ENCODE measurements around the gene ODF2L.

ODF2L gene, protein sequence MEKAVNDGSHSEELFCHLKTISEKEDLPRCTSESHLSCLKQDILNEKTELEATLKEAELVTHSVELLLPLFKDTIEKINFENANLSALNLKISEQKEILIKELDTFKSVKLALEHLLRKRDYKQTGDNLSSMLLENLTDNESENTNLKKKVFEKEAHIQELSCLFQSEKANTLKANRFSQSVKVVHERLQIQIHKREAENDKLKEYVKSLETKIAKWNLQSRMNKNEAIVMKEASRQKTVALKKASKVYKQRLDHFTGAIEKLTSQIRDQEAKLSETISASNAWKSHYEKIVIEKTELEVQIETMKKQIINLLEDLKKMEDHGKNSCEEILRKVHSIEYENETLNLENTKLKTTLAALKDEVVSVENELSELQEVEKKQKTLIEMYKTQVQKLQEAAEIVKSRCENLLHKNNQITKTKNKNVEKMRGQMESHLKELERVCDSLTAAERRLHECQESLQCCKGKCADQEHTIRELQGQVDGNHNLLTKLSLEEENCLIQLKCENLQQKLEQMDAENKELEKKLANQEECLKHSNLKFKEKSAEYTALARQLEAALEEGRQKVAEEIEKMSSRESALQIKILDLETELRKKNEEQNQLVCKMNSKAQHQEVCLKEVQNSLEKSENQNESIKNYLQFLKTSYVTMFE

DNA sequence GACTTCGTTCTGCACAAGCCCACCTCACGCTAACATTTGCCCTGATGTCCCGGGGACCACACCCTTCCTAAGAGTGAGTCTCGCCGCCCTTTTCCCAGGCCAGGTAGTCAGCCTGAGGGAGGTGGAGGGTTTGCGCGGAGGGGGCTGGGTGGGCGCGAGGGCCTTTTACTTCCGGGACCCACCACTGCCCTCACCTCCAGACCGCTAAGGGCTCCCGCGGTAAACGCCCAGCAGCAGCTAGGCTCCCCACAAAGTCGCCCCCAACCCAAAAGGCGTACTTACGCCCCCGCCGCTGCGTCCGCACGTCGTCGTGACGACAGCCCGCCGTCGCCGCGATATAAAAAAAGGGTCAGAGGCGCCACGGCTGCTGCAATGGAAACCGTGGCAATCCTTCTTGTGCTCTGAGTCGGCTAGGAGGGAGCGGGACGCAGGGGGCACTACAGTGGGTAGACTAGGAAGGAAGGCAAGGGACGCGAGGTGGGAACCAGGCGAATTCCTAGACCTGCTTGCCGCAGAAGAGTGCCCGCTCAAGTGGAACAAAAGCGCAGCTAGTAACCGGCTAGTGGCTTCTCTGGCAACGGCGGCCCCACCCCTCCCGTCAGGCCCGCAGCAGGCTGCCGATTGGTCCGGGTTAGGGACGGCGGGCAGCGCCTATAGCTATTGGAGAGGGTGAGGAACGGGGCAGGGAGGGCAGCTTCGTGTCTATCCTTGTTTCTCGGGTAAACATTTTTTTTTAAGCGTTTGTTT, at the start of gene ODF2L:
Gene ODF2L, minus strand, starts transcription at position 573 of the 747 bp plus-strand sequence. CDS start 9,296 bp downstream, outside the sequence.
- peak; percentile 89 for DNase-seq

DNA sequence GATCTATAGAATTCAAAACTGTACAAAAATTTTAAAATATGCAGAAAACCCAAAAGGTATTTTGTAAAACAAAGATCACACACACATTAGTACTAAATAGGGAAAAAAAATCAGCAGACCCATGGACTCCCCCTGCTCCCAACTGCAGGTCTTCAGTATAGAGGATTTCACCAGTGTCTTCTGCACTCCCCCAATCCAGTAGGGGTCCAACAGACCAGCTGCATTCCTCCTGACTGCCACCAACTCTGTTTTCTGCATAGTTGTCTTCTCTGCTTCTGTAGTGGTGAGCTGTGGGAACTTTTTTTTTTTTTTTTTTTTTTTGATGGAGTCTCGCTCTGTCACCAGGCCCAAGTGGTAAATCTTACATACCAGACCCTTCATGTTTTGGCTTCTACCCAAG, 49.8 kb upstream of the ODF2L start:
- DNase-seq: no peak

DNA sequence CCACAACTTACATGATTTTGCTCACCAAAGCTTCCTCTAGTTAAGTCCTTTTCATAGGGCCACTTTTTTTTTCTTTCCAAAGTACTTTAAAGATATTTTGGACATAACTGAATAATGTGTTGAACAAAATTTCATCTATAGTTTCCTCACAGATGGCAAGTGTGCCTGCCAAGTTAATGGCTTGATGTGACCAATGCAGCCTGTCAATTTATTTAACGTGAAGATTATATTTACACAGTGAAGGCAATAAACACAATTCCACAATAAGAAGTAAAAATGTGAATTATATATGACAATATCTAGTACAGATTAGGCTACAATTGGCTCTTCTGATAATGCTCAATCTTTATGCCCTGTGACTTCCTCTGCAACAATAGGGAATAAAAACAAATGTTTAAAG, 45.9 kb upstream of the ODF2L start:
- DNase-seq: no peak

DNA sequence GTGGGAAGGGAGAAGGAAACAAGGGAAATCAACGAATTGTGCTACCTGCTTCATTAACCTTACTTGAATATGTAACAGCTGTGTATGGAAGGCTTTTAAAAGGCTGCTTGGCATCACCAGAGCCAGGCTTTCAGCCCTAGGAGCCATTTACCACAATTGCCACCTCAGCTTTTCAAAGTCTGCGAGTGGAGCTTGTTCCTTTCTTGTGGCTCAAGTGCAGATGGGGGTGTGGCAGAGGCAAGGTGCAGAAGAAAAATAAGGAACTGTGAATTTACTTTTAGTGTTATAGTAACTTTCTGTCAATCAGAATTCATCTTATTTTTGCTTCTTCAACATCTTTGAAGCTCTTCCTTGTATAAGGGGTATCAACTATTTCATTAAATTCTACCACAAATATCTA, 45.5 kb upstream of the ODF2L start:
- no peak for DNase-seq

DNA sequence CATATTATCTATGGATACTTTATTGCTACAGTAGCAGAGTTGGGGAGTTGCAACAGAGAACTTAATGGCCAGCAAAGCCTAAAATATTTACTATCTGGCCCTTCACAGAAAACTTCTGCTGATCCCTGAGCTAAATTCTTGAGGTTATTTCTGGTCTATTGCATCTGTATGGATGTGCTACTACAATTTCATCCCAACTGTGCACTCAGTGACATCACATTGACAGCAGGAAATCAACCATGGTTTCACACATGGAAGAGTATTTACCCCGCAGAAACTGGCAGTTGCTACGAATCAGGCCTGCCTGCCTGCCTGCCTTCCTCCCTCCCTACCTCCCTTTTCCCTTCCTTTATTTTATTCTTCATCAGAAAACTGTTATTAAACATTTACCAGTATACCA, 39.9 kb upstream of the ODF2L start:
- no peak for DNase-seq

DNA sequence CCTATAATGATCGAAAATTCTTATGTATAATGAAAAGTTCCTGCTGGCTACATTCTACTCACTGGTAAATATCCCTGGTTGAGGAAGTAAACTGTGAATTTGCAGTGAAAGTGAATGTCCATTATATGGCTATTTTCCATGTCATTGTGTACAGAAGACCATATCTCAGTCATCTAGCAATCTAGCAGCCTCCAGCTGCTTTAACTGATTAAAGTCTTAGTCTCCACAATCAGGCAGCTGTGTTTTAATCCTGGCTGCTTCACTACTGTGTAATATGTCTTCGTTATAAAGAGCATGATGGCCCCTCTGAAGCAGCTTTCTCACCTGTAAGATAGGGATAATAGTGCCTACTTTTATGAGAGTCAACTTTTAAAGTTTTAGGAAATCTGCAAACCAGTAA, 39.2 kb upstream of the ODF2L start:
- no peak for DNase-seq

DNA sequence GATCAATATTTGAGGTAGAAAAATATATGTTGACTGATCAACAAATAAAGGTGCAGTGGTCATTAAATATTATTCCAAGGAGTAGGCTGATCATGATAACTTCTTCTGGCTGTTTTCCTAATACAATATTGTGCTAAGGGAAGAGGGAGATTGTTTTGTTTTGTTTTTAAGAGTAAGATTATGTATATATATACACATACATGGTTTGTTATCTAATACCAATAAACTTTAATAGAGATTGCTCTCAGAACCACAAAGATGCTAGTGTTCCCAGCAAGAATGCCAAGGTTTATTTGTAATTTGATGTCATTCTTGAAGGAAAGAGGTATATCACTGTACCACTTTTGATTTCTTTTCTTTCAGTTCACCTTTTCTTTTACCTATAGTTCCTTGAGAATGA, 37.9 kb upstream of the ODF2L start:
- no peak for DNase-seq

DNA sequence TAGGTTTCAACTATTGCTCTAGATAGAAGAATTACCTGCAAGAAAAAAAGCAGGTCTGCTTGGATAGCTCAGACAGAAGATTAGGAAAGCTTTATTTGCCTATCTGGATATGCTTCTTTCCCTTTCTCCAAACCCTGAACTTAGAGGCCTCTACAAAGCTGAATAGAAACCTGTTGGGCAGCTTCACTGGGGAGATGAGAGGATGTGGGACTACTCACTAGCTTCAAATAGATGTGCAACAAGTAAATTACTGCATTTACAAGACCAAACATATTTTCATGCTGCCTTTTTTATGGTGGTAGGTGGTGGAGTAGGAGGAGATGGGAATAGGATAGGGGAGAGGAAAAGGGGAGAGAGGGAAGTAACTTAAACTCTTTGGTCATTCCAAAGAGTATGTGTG, 34.3 kb upstream of the ODF2L start:
- DNase-seq: no peak

DNA sequence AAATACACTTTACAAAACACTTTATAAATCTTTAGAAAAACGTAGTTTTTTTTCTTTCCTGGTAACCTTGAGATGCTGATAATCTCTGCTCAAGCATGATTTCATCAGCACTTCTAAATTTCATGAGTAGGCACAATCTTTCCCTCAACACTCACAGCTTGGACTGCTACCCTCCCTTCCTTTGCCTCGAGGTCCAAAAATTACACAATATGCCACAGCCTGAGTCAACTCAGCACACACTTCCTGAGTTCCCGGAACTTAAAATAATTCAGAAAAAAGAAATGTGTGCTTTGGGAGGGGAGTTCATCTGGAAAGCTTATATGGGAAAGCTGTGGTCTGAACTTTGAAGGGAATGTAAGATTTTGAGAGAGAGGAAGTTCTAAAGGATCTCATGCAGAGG, 33.7 kb upstream of the ODF2L start:
- DNase-seq: no peak

DNA sequence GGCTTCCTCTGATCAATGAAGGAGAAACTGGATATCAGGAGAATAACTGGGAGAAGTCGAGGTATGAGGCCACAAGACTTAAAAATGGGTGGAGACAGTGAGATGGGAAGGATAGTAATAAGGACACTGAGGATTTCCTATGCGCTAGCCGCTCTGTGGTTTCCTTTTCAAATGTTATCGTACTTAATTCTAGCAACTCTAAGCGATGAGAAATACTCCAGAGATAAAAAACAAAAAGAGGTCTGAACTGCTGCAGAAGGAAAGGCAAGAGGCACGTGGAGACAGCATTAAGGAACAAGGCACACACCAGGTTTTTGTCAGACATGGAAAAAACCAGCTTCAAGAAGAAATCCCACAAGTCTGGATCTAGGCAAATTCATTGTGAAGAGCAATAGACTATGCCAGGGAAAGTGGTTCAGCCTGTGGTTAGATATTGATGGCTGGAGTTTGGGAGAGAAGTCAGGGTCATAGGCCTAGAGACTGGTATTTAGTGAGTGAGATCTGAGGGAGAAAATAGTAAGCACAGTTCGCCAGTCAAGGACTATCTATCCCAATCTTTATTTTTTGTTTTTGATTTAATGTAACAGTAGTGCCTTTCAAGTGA, 33.1 kb upstream of the ODF2L start:
- no peak for DNase-seq

DNA sequence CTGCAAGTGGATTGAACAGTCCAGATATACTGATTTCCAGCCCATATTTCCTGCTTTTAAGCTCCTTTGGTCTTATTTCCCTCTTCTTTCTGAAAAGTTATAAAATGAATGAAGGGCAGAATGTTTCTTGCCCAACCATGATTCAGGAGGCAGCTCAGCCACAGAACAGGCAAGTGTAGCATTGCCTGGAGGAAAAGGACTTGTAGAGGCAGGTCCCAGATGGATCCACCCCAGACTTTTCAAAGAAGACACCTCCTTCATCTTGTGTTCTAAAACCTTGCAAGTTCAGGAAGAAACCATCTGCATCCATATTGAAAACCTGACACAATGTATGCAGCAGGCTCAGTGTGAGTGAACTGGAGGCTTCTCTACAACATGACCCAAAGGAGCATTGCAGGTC, 27.8 kb upstream of the ODF2L start, which contains the start of gene CLCA2:
Gene CLCA2, plus strand, starts transcription at position 299 of the 400 bp plus-strand sequence. Its CDS starts 77 bp downstream, at position 376.
- no peak for DNase-seq

DNA sequence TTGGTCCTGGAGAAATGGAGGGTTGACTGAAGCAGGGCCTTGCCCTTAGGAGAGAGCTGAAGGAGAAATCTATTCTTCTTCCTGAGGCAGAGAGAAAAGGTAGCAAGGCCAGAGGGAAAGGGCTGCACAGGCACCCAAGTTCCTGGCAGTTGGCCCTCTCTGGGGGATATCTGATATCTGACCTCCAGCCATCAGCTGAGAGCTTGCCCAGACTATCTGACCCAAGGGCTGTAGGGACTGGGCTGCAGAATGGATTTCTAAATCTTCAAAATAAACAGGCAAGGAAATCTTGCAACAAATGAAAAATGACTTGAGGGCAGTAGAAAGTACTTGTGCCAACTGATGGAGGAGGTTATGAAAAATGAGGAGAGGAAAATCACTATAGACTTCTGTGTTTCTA, 27.4 kb upstream of the ODF2L start:
- no peak for DNase-seq

DNA sequence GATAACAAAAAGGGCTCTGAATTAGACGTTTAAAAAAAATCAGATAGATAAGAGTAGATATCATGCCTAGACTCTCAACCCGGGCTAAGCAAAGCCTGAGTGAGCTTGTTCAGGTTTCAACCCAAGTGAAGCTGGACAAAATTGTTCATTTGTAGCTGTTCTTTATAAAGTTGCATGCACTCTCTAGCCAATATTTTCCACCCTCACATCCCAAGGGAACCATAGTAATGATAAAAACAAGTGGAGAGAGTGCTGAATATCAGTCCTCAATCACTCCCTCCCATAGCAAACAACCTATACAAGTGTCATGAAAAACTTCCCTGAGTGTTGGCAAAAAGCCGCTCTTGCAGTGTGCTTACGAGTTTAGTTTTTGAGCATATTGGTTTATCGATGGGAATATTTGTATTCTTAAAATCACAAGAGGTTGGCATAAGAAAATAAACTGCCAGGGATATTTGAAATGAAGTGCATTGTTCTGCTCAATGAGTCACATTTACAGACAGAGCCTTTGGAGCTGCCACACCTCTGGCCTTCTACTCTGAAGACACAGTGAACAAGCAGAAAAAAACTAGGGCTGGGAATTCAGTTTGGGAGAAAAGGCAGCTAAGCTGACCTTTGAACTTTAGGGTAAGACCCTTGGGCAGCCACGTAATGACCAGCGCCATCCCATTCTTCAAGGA, 25.6 kb upstream of the ODF2L start:
- DNase-seq: no peak

DNA sequence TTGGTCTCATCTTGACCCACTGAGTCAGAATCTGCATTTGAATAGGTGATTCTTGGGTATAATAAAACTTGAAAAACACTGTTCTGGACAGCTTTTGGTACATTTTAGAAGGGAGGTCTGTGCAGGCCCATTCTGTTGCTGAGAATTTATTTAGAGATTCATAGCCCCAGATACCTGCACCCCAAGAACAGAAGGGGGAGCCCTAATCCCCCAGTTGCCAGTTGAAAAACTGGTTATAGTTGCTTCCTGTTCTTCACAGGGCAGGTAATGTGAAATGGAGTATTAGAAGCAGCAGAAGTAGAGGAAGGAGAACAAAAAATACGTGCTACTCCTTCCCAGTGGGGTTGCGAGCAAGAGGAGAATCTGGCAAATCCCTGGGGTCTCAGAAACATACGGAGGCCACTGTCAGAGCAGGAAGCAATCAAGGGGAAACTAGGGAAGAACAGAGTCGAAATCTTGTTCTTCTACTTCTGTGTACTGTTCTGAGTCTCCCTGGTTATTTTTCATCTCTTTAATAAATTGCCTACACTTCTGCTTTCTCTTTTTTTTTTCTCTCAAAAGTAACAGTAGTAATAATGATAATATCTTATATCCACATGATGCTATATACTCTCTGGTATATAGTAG, 23.3 kb upstream of the ODF2L start:
- peak; percentile 15 for DNase-seq

DNA sequence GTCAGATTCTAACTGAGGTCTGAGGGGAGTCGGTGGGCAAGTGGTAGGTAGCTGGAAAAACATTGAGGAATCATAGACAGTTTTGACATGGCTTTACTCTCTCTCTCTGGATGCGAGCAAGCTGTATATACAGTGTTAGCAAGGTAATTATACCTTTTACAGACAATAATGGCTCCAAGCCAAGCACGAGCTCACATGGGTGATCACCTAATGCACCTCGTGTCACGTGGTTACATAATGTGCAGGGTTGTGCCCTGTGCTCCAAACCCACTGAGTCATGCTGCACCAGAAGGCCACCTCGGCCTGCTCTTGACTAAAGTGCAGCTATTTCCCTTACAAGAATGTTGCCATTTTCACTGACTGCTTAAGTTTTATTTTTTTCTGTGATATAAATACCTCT, 20.2 kb upstream of the ODF2L start:
- DNase-seq: no peak

DNA sequence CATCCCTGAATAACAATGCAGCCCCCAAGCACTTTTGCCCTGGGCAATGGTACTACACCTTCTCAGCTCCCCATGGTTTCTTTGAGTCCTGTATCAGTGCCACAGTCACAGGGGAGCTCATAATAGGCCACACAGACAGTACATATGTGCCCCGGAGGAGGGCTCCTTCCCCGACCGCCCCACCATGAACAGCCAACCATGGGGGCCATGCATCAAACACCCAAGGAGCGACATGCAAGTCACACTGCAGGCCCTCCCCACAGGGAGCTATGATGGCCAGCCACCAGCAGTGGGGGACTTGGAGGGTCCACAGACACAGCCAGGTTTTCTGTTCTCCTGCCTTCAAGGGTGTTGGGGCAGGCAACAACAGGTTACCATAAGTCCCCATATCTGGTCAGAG, 14.8 kb upstream of the ODF2L start:
- DNase-seq: no peak

DNA sequence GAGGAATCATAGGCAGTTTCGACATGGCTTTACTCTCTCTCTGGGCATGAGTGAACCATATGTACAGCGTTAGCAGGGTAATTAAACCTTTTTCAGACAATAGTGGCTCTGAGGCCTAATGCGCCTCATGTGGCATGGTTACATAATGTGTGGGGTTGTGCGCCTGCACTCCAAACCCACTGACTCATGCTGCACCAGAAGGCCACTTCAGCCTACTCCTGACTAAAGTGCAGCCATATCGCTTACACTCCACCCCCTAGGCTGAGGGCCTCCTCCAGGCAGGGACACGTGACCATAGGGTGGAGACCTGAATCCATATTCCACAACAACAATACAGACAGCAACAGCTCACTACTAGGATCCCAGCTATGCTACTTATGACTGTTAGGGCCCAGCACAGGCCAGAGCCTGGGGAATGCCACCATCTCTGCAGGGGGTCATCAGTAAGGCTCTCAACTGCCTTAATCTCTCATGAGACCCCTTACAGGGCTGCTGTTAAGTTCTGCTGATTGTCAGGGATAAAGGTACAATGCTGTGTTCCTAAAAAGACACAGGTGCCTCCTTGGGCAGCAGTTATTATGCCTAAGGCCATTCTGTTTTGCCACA, 13.4 kb upstream of the ODF2L start:
- DNase-seq: no peak

DNA sequence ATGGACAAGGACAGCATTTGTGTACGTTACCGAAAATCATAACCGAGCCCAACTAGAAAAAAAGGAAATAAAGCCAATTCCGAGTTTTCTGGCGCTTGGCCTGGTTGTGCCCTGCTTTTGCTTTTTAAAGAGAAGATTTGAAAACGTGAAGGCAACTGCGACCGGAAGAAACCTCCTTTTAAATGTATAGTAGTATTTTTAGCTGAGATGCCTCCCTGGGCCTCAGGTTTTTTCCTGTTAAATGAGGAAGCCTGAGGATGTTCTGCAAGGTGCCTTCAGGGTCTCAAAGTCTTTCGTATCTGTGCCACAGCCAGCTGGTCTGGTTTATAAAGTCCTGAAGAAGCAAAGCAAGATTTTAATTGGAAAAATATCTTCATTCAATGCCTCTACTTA, 371 bp upstream of the ODF2L start:
- DNase-seq: no peak

DNA sequence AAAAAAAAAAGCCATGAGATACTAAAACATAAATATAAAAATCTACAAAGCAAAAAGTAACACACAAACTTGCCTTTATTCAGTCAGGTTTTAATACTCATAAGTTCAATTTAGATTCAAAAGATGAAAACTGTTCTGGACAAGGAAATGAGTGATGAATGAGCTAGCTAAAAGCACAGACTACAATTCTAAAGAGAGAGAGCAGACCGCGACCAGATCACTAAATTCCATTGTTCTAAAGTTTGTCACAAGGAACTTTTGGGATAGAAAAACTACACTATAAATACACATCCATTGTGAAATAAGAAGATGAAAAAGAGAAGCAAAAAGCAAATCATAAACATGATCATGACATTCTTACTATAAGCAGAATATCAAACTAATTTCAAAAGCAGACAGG, 1.7 kb downstream of the ODF2L start:
- no peak for DNase-seq

DNA sequence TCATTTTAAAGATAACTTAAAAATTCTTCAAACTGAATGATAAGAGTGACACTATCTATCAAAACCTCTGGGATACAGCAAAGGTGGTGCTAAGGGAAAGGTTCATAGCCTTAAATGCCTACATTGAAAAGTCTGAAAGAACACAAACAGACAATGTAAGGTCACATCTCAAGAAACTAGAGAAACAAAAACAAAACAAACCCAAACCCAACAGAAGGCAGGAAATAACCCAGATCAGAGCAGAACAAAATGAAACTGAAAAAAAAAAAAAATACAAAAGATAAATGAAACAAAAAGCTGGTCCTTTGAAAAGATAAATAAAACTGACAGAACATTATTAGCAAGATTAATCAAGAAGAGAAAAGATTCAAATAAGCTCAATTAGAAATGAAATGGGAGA, 6.8 kb downstream of the ODF2L start:
- DNase-seq: no peak

DNA sequence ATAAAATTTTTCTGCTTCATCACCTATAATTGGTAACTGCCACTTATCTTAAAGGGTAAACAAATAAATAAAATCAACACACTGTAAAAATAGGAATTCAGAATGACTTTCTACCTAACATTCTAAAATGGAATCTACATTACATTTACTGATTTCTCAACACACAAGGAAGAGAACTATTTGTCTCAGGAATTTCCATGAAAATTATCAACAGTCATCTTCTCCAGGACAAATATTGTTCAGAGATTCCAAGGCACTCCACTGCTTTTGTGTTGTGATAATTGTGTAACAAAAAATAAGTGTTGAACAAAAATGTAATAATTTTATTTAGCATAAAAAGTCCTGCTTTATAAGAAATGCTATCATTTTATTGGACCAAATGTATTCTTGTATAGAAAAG, 7.3 kb downstream of the ODF2L start:
- no peak for DNase-seq

Measured in stimulated activated CD4-positive, alpha-beta T cell treated with anti-CD3 and anti-CD28 coated beads, Interleukin-1b, Interleukin-23, amount 100 ng/mL, for 48 hours (primary cell).